ENCODE results near the gene SPATA33. TPM values are rescaled to one million over a fixed set of nuclear protein-coding genes. Genes with fewer than 3 reads are reported as not detected.
"Not testable (repeated sequence)": the region's sequence is repeated elsewhere in the genome, so short reads cannot be mapped to it uniquely, and the experiment has no call there.

SPATA33 gene
- total RNA-seq, 4 donors from 2014 or later, result 2.6 to 12.2 (median 5.8) TPM; not detected in 1

- Histone ChIP-seq H3K4me1 (peaks cover 0 to 11% of the 10 kb centered on the region in 2 donors), H3K9me3 (no peaks in the 10 kb centered on the region), H3K4me3 (no peak overlapping the region), H3K27me3 (no peaks in the 10 kb centered on the region), H3K27ac (no peak overlapping the region), H3K36me3 (no peaks in the 10 kb centered on the region)
- DNase-seq, result no peak
- TF ChIP-seq, protein P1, sequence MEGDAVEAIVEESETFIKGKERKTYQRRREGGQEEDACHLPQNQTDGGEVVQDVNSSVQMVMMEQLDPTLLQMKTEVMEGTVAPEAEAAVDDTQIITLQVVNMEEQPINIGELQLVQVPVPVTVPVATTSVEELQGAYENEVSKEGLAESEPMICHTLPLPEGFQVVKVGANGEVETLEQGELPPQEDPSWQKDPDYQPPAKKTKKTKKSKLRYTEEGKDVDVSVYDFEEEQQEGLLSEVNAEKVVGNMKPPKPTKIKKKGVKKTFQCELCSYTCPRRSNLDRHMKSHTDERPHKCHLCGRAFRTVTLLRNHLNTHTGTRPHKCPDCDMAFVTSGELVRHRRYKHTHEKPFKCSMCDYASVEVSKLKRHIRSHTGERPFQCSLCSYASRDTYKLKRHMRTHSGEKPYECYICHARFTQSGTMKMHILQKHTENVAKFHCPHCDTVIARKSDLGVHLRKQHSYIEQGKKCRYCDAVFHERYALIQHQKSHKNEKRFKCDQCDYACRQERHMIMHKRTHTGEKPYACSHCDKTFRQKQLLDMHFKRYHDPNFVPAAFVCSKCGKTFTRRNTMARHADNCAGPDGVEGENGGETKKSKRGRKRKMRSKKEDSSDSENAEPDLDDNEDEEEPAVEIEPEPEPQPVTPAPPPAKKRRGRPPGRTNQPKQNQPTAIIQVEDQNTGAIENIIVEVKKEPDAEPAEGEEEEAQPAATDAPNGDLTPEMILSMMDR (IDR thresholded peaks at IDR 0.05), result no peak
- TF ChIP-seq POLR2A (IDR thresholded peaks at IDR 0.05), result no peak
- intact Hi-C loops (cut with DNase I; ENCODE audit: low total_unique reads), result no loop called here
Observed at GRCh38 chr16:89696670-89697128, 39.1 kb downstream of the SPATA33 start.

- no peaks in the 10 kb centered on the region for H3K36me3 ChIP-seq
Observed at GRCh38 chr16:89697161-89697615, 39.6 kb downstream of the SPATA33 start.

GRCh38 chr16:89697616-89698331, 40.1 kb downstream of the SPATA33 start:
- Histone ChIP-seq H3K27me3 (no peaks in the 10 kb centered on the region), H3K36me3 (no peaks in the 10 kb centered on the region), H3K4me3 (no peak overlapping the region), H3K9me3 (no peaks in the 10 kb centered on the region), H3K4me1 (peaks cover 0 to 11% of the 10 kb centered on the region in 2 donors), H3K27ac (no peak overlapping the region)
- TF ChIP-seq POLR2A (IDR thresholded peaks at IDR 0.05), result no peak
- TF ChIP-seq, protein P1 (IDR thresholded peaks at IDR 0.05), result no peak
- no peak for DNase-seq
- intact Hi-C loops (cut with DNase I; ENCODE audit: low total_unique reads), result no loop called here

More at GRCh38 chr16:89697161-89697615, 39.6 kb downstream of the SPATA33 start:
- no peaks in the 10 kb centered on the region for H3K9me3 ChIP-seq
- DNase-seq, result no peak
- no peak overlapping the region for H3K4me3 ChIP-seq
- peaks cover 0 to 11% of the 10 kb centered on the region in 2 donors for H3K4me1 ChIP-seq
- no peaks in the 10 kb centered on the region for H3K27me3 ChIP-seq
- TF ChIP-seq POLR2A (IDR thresholded peaks at IDR 0.05), result no peak
- TF ChIP-seq, protein P1 (IDR thresholded peaks at IDR 0.05), result no peak
- intact Hi-C loops (cut with DNase I; ENCODE audit: low total_unique reads), result no loop called here
- no peak overlapping the region for H3K27ac ChIP-seq

GRCh38 chr16:89698717-89699116, 41.1 kb downstream of the SPATA33 start:
- peaks cover 0 to 11% of the 10 kb centered on the region in 2 donors for H3K4me1 ChIP-seq
- DNase-seq; H3K27ac ChIP-seq; H3K9me3 ChIP-seq; H3K4me3 ChIP-seq; H3K27me3 ChIP-seq; intact Hi-C loops (cut with DNase I; ENCODE audit: low total_unique reads); H3K36me3 ChIP-seq: not testable (repeated sequence)

DNA sequence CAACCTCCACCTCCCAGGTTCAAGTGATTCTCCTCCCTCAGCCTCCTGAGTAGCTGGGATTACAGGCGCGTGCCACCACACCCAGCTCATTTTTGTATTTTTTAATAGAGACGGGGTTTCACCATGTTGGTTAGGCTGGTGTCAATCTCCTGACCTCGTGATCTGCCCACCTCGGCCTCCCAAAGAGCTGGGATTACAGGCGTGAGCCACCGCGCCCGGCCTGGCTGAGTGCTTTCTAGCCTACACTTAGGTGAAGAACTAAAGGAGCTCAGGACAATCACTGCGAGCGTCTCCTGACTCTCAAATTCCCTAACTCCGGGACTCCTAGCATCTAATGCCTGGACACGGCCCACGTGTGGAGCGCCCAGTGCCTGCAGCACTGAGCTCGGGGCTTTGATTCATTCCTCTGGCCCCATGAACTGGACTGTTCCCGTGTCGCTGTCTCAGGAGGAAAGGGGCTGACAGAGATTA, 42.0 kb downstream of the SPATA33 start:
- H3K4me1 ChIP-seq, result peaks cover 0 to 11% of the 10 kb centered on the region in 2 donors
- H3K4me3 ChIP-seq; DNase-seq; intact Hi-C loops (cut with DNase I; ENCODE audit: low total_unique reads); H3K36me3 ChIP-seq; H3K9me3 ChIP-seq; H3K27me3 ChIP-seq: not testable (repeated sequence)
- peak overlapping the region; percentile 82 to 83 for H3K27ac ChIP-seq

DNA sequence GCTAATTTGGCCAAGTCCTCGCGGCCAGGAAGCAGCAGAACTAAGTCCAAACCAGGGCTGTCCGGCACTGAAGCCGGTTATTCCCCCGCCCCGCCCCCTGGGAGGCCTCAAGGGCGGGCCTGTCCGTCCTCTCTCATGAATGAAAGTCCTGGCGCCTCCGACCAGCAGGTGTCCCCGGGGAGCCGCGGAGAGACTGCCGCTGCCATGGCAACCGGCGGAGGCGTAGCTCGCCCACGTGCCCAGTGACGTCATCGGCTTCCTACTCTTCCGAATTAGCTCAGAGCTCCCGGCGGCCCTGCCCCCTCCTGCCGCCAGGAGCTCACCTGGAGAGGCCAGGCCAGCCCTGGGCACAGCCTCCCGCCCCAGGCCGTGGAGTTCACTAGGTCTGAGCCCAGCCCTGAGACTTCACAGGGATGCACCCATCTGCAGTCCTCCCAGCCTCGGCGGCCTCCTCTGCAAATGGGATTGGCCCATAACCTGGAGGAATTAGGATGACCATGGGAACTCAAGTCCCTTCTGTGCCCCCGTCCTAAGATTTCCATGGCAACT, 42.5 kb downstream of the SPATA33 start:
- no peaks in the 10 kb centered on the region for H3K27me3 ChIP-seq
- H3K4me1 ChIP-seq, result peaks cover 0 to 11% of the 10 kb centered on the region in 2 donors
- no peaks in the 10 kb centered on the region for H3K36me3 ChIP-seq
- TF ChIP-seq, protein P1 (IDR thresholded peaks at IDR 0.05), result peak; percentile 66 to 92 (median 84)
- TF ChIP-seq POLR2A (IDR thresholded peaks at IDR 0.05), result peak; percentile 42 to 56
- DNase-seq, result peak; percentile 99
- peak overlapping the region; percentile 69 to 77 for H3K4me3 ChIP-seq
- no peaks in the 10 kb centered on the region for H3K9me3 ChIP-seq
- H3K27ac ChIP-seq, result peak overlapping the region; percentile 82 to 83
- intact Hi-C loops (cut with DNase I; ENCODE audit: low total_unique reads), result no loop called here

All from uterus (tissue), 4 donors.